ENCODE results near the gene NOX5.

NOX5 gene

GRCh38 chr15:69076756-69077155 is 62.3 kb downstream of the NOX5 start:
- H3K4me3 ChIP-seq (ENCODE audit: low read depth, low read length), result no peak overlapping the region
- DNase-seq (ENCODE audit: low read depth, low spot score), result no peak
- TF ChIP-seq CTCF (IDR thresholded peaks at IDR 0.05; ENCODE audit: low read depth, low read length), result no peak
- in situ Hi-C loops (cut with HindIII; ENCODE audit: low sequenced_read_pairs), result no loop called here

GRCh38 chr15:69078638-69079037 is 64.1 kb downstream of the NOX5 start:
- no peak for TF ChIP-seq CTCF (IDR thresholded peaks at IDR 0.05; ENCODE audit: low read depth, low read length)
- in situ Hi-C loops (cut with HindIII; ENCODE audit: low sequenced_read_pairs), result no loop called here
- DNase-seq (ENCODE audit: low read depth, low spot score), result no peak
- no peak overlapping the region for H3K4me3 ChIP-seq (ENCODE audit: low read depth, low read length)

GRCh38 chr15:69080295-69081248 is 66.1 kb downstream of the NOX5 start:
- no peak overlapping the region for H3K4me3 ChIP-seq (ENCODE audit: low read depth, low read length)
- DNase-seq (ENCODE audit: low read depth, low spot score), result no peak
- in situ Hi-C loops (cut with HindIII; ENCODE audit: low sequenced_read_pairs), result no loop called here
- no peak for TF ChIP-seq CTCF (IDR thresholded peaks at IDR 0.05; ENCODE audit: low read depth, low read length)

- in situ Hi-C loops (cut with HindIII; ENCODE audit: low sequenced_read_pairs), result no loop called here
- H3K4me3 ChIP-seq (ENCODE audit: low read depth, low read length), result no peak overlapping the region
- no peak for TF ChIP-seq CTCF (IDR thresholded peaks at IDR 0.05; ENCODE audit: low read depth, low read length)
- peak; percentile 13 for DNase-seq (ENCODE audit: low read depth, low spot score)
Measured at GRCh38 chr15:69081310-69082004, 67.0 kb downstream of the NOX5 start.

GRCh38 chr15:69082021-69082502 is 67.6 kb downstream of the NOX5 start:
- no peak for TF ChIP-seq CTCF (IDR thresholded peaks at IDR 0.05; ENCODE audit: low read depth, low read length)
- in situ Hi-C loops (cut with HindIII; ENCODE audit: low sequenced_read_pairs), result no loop called here
- H3K4me3 ChIP-seq (ENCODE audit: low read depth, low read length), result no peak overlapping the region
- DNase-seq (ENCODE audit: low read depth, low spot score), result peak; percentile 50

GRCh38 chr15:69082554-69082953 is 68.1 kb downstream of the NOX5 start:
- TF ChIP-seq CTCF (IDR thresholded peaks at IDR 0.05; ENCODE audit: low read depth, low read length), result no peak
- in situ Hi-C loops (cut with HindIII; ENCODE audit: low sequenced_read_pairs), result no loop called here
- no peak for DNase-seq (ENCODE audit: low read depth, low spot score)
- H3K4me3 ChIP-seq (ENCODE audit: low read depth, low read length), result no peak overlapping the region
